ENCODE results near the gene ADARB2.
"Not testable (repeated sequence)": the region's sequence is repeated elsewhere in the genome, so short reads cannot be mapped to it uniquely, and the experiment has no call there.

The ADARB2 gene

GRCh38 chr10:1230138-1230537, 507.2 kb downstream of the ADARB2 start:
- Histone ChIP-seq H3K4me1 (ENCODE audit: control insufficient read depth in 1 of 2, insufficient read depth in 2 of 2, low read length in 2 of 2) (no peaks in the 10 kb centered on the region), H3K27ac (ENCODE audit: low read length) (no peak overlapping the region), H3K36me3 (ENCODE audit: control insufficient read depth in 1 of 2, insufficient read depth in 2 of 2, low read length in 2 of 2) (no peaks in the 10 kb centered on the region), H3K27me3 (ENCODE audit: low read depth, low read length) (no peaks in the 10 kb centered on the region), H3K4me3 (ENCODE audit: low read depth in 1 of 2, low read length in 2 of 2) (no peak overlapping the region), H3K9me3 (ENCODE audit: control insufficient read depth in 1 of 2, low read length in 2 of 2) (no peaks in the 10 kb centered on the region)

- H3K9me3 ChIP-seq (ENCODE audit: control insufficient read depth in 1 of 2, low read length in 2 of 2) = no peaks in the 10 kb centered on the region
- H3K27me3 ChIP-seq (ENCODE audit: low read depth, low read length) = no peaks in the 10 kb centered on the region
- H3K36me3 ChIP-seq (ENCODE audit: control insufficient read depth in 1 of 2, insufficient read depth in 2 of 2, low read length in 2 of 2) = no peaks in the 10 kb centered on the region
- no peak overlapping the region for H3K27ac ChIP-seq (ENCODE audit: low read length)
- no peak overlapping the region for H3K4me3 ChIP-seq (ENCODE audit: low read depth in 1 of 2, low read length in 2 of 2)
- H3K4me1 ChIP-seq (ENCODE audit: control insufficient read depth in 1 of 2, insufficient read depth in 2 of 2, low read length in 2 of 2) = no peaks in the 10 kb centered on the region
Observed at GRCh38 chr10:1229574-1229973, 507.8 kb downstream of the ADARB2 start.

- no peaks in the 10 kb centered on the region for H3K27me3 ChIP-seq (ENCODE audit: low read depth, low read length)
- H3K36me3 ChIP-seq (ENCODE audit: control insufficient read depth in 1 of 2, insufficient read depth in 2 of 2, low read length in 2 of 2) = no peaks in the 10 kb centered on the region
- H3K4me3 ChIP-seq (ENCODE audit: low read depth in 1 of 2, low read length in 2 of 2) = no peak overlapping the region
- H3K4me1 ChIP-seq (ENCODE audit: control insufficient read depth in 1 of 2, insufficient read depth in 2 of 2, low read length in 2 of 2) = no peaks in the 10 kb centered on the region
- H3K27ac ChIP-seq (ENCODE audit: low read length) = no peak overlapping the region
- H3K9me3 ChIP-seq (ENCODE audit: control insufficient read depth in 1 of 2, low read length in 2 of 2) = no peaks in the 10 kb centered on the region
Observed at GRCh38 chr10:1229116-1229515, 508.2 kb downstream of the ADARB2 start.

GRCh38 chr10:1228467-1228975, 508.8 kb downstream of the ADARB2 start:
- no peaks in the 10 kb centered on the region for H3K9me3 ChIP-seq (ENCODE audit: control insufficient read depth in 1 of 2, low read length in 2 of 2)
- no peaks in the 10 kb centered on the region for H3K4me1 ChIP-seq (ENCODE audit: control insufficient read depth in 1 of 2, insufficient read depth in 2 of 2, low read length in 2 of 2)
- no peak overlapping the region for H3K27ac ChIP-seq (ENCODE audit: low read length)
- H3K27me3 ChIP-seq (ENCODE audit: low read depth, low read length) = no peaks in the 10 kb centered on the region
- no peak overlapping the region for H3K4me3 ChIP-seq (ENCODE audit: low read depth in 1 of 2, low read length in 2 of 2)
- H3K36me3 ChIP-seq (ENCODE audit: control insufficient read depth in 1 of 2, insufficient read depth in 2 of 2, low read length in 2 of 2) = no peaks in the 10 kb centered on the region

- H3K36me3 ChIP-seq (ENCODE audit: control insufficient read depth in 1 of 2, insufficient read depth in 2 of 2, low read length in 2 of 2) = no peaks in the 10 kb centered on the region
- H3K4me1 ChIP-seq (ENCODE audit: control insufficient read depth in 1 of 2, insufficient read depth in 2 of 2, low read length in 2 of 2) = no peaks in the 10 kb centered on the region
- no peak overlapping the region for H3K27ac ChIP-seq (ENCODE audit: low read length)
- no peak overlapping the region for H3K4me3 ChIP-seq (ENCODE audit: low read depth in 1 of 2, low read length in 2 of 2)
- no peaks in the 10 kb centered on the region for H3K9me3 ChIP-seq (ENCODE audit: control insufficient read depth in 1 of 2, low read length in 2 of 2)
- no peaks in the 10 kb centered on the region for H3K27me3 ChIP-seq (ENCODE audit: low read depth, low read length)
Observed at GRCh38 chr10:1227510-1228402, 509.6 kb downstream of the ADARB2 start.

- not testable (repeated sequence) for H3K9me3 ChIP-seq (ENCODE audit: control insufficient read depth in 1 of 2, low read length in 2 of 2); H3K4me1 ChIP-seq (ENCODE audit: control insufficient read depth in 1 of 2, insufficient read depth in 2 of 2, low read length in 2 of 2); H3K27me3 ChIP-seq (ENCODE audit: low read depth, low read length); H3K27ac ChIP-seq (ENCODE audit: low read length); H3K4me3 ChIP-seq (ENCODE audit: low read depth in 1 of 2, low read length in 2 of 2); H3K36me3 ChIP-seq (ENCODE audit: control insufficient read depth in 1 of 2, insufficient read depth in 2 of 2, low read length in 2 of 2)
Observed at GRCh38 chr10:1226907-1227306, 510.4 kb downstream of the ADARB2 start.

GRCh38 chr10:1219874-1220273, 517.5 kb downstream of the ADARB2 start:
- not testable (repeated sequence) for H3K36me3 ChIP-seq (ENCODE audit: control insufficient read depth in 1 of 2, insufficient read depth in 2 of 2, low read length in 2 of 2); H3K4me3 ChIP-seq (ENCODE audit: low read depth in 1 of 2, low read length in 2 of 2); H3K4me1 ChIP-seq (ENCODE audit: control insufficient read depth in 1 of 2, insufficient read depth in 2 of 2, low read length in 2 of 2); H3K27ac ChIP-seq (ENCODE audit: low read length); H3K9me3 ChIP-seq (ENCODE audit: control insufficient read depth in 1 of 2, low read length in 2 of 2); H3K27me3 ChIP-seq (ENCODE audit: low read depth, low read length)

GRCh38 chr10:1217661-1218060, 519.7 kb downstream of the ADARB2 start:
- Histone ChIP-seq H3K36me3 (ENCODE audit: control insufficient read depth in 1 of 2, insufficient read depth in 2 of 2, low read length in 2 of 2) (no peaks in the 10 kb centered on the region), H3K27ac (ENCODE audit: low read length) (no peak overlapping the region), H3K27me3 (ENCODE audit: low read depth, low read length) (no peaks in the 10 kb centered on the region), H3K4me1 (ENCODE audit: control insufficient read depth in 1 of 2, insufficient read depth in 2 of 2, low read length in 2 of 2) (no peaks in the 10 kb centered on the region), H3K9me3 (ENCODE audit: control insufficient read depth in 1 of 2, low read length in 2 of 2) (no peaks in the 10 kb centered on the region), H3K4me3 (ENCODE audit: low read depth in 1 of 2, low read length in 2 of 2) (no peak overlapping the region)

- Histone ChIP-seq H3K4me3 (ENCODE audit: low read depth in 1 of 2, low read length in 2 of 2) (no peak overlapping the region), H3K9me3 (ENCODE audit: control insufficient read depth in 1 of 2, low read length in 2 of 2) (no peaks in the 10 kb centered on the region), H3K27ac (ENCODE audit: low read length) (no peak overlapping the region), H3K27me3 (ENCODE audit: low read depth, low read length) (no peaks in the 10 kb centered on the region), H3K36me3 (ENCODE audit: control insufficient read depth in 1 of 2, insufficient read depth in 2 of 2, low read length in 2 of 2) (no peaks in the 10 kb centered on the region), H3K4me1 (ENCODE audit: control insufficient read depth in 1 of 2, insufficient read depth in 2 of 2, low read length in 2 of 2) (no peaks in the 10 kb centered on the region)
Observed at GRCh38 chr10:1217237-1217587, 520.1 kb downstream of the ADARB2 start.

GRCh38 chr10:1216574-1217236, 520.6 kb downstream of the ADARB2 start:
- Histone ChIP-seq H3K36me3 (ENCODE audit: control insufficient read depth in 1 of 2, insufficient read depth in 2 of 2, low read length in 2 of 2) (no peaks in the 10 kb centered on the region), H3K4me1 (ENCODE audit: control insufficient read depth in 1 of 2, insufficient read depth in 2 of 2, low read length in 2 of 2) (no peaks in the 10 kb centered on the region), H3K9me3 (ENCODE audit: control insufficient read depth in 1 of 2, low read length in 2 of 2) (no peaks in the 10 kb centered on the region), H3K27me3 (ENCODE audit: low read depth, low read length) (no peaks in the 10 kb centered on the region), H3K27ac (ENCODE audit: low read length) (no peak overlapping the region), H3K4me3 (ENCODE audit: low read depth in 1 of 2, low read length in 2 of 2) (no peak overlapping the region)

GRCh38 chr10:1215862-1216573, 521.3 kb downstream of the ADARB2 start:
- no peak overlapping the region for H3K27ac ChIP-seq (ENCODE audit: low read length)
- no peaks in the 10 kb centered on the region for H3K27me3 ChIP-seq (ENCODE audit: low read depth, low read length)
- H3K9me3 ChIP-seq (ENCODE audit: control insufficient read depth in 1 of 2, low read length in 2 of 2) = no peaks in the 10 kb centered on the region
- no peak overlapping the region for H3K4me3 ChIP-seq (ENCODE audit: low read depth in 1 of 2, low read length in 2 of 2)
- H3K4me1 ChIP-seq (ENCODE audit: control insufficient read depth in 1 of 2, insufficient read depth in 2 of 2, low read length in 2 of 2) = no peaks in the 10 kb centered on the region
- H3K36me3 ChIP-seq (ENCODE audit: control insufficient read depth in 1 of 2, insufficient read depth in 2 of 2, low read length in 2 of 2) = no peaks in the 10 kb centered on the region

All from muscle layer of duodenum (tissue), 2 donors.